HG03097 (cell line): ENCODE measurements around the gene MCTP2.

ENCODE experiments used
- ATAC-seq: cut with Tn5 transposase; IDR thresholded peaks from one replicate; pipeline ENCODE4 v1.9.1; 2021; ENCODE audit not compliant: unreplicated experiment, low FRiP score

MCTP2 gene, protein sequence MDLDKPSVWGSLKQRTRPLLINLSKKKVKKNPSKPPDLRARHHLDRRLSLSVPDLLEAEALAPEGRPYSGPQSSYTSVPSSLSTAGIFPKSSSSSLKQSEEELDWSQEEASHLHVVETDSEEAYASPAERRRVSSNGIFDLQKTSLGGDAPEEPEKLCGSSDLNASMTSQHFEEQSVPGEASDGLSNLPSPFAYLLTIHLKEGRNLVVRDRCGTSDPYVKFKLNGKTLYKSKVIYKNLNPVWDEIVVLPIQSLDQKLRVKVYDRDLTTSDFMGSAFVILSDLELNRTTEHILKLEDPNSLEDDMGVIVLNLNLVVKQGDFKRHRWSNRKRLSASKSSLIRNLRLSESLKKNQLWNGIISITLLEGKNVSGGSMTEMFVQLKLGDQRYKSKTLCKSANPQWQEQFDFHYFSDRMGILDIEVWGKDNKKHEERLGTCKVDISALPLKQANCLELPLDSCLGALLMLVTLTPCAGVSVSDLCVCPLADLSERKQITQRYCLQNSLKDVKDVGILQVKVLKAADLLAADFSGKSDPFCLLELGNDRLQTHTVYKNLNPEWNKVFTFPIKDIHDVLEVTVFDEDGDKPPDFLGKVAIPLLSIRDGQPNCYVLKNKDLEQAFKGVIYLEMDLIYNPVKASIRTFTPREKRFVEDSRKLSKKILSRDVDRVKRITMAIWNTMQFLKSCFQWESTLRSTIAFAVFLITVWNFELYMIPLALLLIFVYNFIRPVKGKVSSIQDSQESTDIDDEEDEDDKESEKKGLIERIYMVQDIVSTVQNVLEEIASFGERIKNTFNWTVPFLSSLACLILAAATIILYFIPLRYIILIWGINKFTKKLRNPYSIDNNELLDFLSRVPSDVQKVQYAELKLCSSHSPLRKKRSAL

GRCh38 chr15:94230883-94231722 is at the start of gene MCTP2:
Gene MCTP2 (plus strand): TSS chr15:94231561. CDS start chr15:94298266, 66,705 bp downstream.
- peak; percentile 62 for ATAC-seq

DNA sequence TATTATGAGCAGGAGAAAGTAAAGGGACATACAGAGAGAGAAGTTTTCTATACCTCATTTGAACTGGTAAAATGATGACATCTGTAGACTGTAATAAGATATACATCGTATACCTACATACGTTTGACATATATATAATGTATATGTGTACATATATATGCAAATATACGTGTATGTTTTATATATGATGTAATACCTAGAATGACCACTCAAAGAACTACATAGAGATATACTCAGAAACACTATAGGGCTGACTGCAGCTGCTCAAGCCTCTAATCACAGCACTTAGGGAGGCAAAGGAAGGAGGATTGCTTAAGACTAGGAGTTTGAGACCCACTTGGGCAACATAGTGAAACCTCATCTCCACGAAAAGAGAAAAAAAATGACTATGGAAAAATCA is 48.5 kb upstream of the MCTP2 start:
- ATAC-seq, result no peak

DNA sequence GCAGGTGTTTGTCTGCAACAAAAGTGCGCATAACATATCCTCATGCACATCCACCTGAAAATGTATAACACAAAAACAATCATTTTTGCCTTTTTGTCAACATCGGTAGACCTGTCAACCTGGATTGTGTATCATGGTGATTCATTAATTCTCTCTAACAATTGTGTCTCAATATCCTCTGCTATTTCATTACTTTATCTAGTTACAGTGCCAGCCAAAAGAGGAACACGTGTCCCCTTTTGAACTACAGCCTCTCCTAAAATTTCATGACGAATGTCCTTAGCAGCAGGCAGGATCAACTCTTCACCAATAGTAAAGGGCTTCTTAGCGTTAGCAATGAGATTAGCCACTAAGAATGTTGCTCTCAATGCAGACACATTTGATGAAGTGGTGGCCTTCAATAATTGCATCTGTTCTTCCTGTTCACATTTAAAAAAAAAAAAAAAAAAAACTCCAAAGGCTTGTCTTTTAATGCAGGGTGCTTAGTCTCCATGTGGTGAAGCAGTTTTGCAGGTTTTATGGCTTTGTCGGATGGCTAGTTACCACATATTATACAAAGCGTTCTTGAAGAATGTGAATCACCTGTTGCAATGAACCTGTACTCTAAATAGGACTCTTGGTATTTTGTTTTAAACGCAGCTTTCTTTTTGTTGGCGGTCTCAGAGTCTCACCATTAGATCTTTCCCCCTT is 45.7 kb upstream of the MCTP2 start:
- ATAC-seq, result no peak

DNA sequence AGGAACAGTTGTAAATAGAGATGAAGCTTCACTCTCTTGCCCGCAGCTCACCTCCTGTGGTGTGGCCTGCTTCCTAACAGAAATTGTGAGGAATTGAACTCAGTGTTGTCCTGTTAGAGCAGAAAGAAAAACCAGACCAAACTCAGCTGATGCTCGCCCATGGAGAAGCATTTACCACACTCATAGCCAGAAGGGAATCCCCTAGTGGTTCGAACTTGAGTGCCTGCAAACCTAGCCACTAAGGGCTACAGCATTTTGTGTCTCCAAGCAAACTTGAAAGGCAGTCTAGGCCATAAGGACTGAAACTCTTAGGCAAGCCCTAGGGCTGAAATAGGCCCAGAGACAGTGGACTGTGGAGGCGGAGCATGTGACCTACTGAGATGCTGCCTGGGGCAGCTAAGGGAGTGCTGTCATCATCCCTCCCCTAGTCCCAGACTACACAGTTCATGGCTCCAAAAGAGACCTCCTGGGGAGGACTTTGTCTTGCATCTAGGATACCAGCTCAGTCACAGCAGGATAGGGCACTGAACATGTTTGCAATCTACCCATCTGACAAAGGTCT is 44.5 kb upstream of the MCTP2 start:
- no peak for ATAC-seq

DNA sequence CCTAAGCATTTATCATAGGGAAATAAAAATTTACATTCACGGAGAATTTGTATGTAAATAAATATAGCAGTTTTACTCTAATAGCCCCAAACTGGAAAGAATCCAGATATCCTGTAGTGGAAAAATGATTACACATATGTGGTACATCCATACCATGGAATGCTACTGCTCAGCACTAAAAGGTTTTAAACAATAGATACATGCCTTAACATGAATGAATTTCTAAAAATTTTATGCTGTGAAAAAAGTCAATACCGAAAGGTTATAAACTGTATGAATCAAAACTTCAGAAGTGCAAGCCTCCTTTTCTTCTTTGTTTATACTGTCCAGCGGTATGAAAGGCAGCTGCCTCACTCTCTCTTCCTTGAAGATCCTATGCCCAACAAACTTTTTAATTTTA is 37.5 kb upstream of the MCTP2 start:
- no peak for ATAC-seq

DNA sequence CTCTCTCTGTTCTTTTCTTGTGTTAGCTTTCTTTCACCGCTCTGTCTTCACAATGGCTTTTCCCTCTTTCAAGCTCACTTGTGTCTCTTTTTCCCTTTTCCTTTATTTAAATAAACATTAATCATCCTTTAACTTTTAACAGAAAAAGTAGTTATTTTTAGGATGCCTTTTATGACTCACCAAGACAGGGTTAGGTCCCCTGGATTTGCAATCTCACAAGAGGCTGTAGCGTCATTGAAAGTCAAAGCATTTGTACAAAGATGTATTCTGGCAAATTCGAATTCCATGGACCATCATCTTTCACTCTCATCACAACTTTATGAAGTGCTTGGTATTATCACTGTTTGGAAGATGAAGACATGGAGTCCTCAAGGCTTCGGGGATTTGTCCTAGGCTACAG is 34.8 kb upstream of the MCTP2 start:
- no peak for ATAC-seq

DNA sequence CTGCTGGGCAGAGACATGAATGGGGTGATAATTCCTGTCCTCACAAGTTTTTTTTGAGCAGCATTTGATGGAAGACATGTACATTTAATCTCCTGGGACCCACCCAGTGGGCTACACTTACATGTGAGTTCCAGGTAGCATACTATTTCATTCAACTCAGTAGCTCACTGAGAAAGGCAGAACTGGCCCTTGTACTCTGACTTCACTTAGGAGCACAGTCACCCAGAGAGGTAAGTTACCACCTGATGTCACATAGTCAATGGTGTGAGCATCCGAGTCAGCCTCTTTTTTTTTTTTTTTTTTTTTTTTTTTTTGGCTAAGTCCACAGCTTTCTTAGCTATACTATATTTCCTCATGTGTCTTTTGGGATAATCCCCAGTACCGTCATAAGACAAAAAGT is 32.7 kb upstream of the MCTP2 start:
- ATAC-seq, result no peak

DNA sequence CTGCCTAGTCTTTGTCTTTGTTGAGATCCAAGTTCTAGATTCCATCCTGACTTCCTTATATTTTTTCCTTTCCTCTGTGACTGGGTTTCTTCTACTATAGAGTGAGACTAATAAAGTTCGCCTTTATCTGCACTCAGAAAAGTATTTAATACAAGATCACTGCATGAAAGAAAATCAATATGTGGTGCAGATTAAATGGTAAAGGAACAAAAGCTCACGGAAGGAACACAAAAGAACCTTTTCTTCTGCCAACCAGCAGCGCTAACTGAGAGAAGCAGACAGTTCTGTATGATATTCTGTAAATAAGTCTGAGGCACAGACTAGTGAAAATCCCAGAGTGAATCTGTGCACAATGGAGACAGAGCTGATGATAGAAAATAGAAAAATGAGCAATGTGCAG is 31.6 kb upstream of the MCTP2 start:
- ATAC-seq, result no peak

GRCh38 chr15:94203306-94203705 is 28.1 kb upstream of the MCTP2 start:
- no peak for ATAC-seq

DNA sequence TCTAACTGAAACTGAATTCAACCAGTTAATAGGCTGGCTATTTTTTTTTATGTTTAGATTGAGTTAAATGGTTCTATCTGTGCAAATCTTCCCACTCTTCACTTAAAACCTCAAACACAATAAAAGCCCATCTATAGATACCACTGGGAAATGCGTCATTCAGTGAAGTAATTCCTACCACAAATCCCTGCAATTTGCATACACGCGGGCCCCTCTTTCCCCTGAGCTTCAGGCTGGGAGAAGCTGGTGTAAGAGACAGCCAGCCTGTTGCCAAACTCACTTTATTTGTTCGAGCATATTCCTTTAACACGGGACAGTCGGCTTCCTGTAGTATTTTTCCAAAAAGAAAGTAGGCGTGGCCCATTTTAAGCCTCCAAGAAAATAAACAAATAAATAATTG is 26.0 kb upstream of the MCTP2 start:
- no peak for ATAC-seq

DNA sequence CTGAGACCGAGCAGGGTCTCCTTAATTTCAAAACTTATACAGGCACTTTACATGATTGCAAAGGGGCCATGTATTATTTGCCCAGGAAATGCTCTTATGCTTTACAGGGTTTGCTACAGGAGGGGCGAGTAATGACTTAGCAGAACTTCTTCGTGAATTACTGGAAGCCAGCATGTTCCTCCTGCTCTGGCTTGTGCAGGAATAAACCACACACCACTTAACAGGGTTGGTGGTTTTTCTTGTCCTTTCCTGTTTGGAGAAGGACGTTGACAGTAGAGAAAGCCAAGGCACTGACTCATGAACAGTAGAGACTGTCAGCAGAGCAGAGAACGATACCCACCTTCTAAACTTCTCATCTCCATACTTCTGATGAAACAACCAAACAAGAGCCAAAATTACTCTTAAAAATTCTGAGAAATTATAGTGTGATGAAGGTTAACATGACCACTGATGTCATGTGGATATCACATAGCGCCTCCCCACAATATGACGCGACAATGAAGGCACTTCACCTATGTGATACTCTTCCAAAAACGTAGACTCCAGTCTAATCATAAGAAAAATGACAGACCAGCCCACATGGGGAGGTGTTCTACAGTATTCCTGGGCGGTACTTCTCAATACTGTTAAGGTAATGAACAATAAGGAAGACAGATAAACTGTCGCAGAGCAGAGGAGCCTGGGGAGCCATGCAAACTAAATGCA is 24.7 kb upstream of the MCTP2 start:
- ATAC-seq, result peak; percentile 70

- ATAC-seq, result no peak
These were observed 19.1 kb upstream of the MCTP2 start for GRCh38 chr15:94212291-94212690.

DNA sequence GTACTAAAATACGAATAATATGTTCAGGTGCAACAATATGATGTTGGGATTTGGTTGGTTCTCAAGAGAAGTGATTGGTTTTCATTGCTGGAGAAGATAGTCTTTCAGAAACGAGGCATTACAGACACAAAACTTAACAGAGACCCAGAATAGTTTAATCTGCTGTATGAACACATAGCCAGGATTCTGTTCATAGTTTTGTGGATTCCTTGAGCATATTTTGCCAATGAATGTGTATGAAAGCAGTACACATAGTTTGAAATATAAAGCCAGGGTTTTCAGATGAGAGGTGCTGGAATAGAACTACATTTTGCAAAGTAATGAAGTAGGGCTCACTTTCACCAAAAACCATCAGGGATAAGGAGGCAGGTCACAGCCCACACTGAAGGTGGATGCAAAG is 5.7 kb upstream of the MCTP2 start:
- ATAC-seq, result no peak

- ATAC-seq, result no peak
These were observed 2.8 kb upstream of the MCTP2 start for GRCh38 chr15:94228611-94229010.

DNA sequence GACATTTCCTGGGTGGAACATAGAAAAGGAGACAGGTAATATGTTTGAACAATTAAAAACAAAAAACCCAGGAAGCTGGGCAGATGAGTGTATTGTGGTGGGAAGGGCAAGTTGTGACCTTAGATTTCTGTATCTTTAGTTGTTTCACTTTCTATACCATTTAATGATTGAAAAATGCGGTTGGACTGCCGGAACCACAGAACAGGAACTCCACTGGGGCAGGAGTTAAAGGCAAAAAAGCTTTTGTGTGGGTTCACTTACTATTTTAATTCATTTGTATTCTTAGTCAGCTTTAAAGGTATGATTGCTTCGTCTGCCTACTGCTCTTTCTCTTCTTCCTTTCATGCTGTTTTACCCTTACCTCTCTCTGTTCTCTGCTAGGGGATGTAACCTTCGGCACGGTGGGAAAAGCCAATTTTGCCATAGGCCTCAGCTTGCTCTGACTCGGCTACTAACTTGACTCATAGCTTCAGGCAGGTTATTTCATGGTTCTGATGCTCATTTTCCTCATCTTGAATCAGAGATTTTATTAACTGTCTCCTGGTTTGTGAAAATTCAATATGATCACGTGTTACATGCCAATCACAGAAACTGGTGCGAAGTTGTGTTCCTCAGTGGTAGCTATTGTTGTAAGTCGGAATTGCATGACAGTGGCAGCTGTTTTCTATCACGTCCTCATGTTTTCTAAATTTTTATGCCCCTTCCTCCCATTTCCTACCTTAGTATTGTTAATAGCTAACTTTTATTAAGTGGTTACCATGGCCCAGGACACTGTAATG is 1.6 kb upstream of the MCTP2 start:
- peak; percentile 48 for ATAC-seq

DNA sequence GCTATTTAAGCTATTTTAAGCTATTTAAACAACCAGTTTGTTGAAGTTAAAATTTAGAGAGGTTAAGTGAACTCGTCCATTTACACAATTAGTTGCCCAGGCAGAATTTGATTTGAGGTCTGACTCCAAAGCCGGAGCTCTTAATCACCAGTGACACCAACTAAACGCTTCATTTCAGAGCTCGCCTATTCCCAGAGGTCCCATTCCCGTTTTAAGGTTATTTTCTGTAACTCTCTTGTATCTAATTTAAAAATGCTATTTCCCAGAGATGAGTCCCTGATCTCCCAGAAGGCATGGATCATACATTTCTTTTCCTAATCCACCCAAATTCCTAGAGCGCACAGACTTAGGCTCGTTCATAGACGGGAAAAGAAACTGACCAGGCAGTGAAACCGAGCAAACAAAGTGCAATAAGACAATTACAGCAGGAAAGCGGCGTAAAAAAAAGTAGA is 904 bp upstream of the MCTP2 start:
- ATAC-seq, result no peak

- ATAC-seq, result peak; percentile 4
These were observed 535 bp downstream of the MCTP2 start for GRCh38 chr15:94231723-94232468.

- no peak for ATAC-seq
These were observed 2.1 kb downstream of the MCTP2 start for GRCh38 chr15:94233441-94233840.
